HepG2 (cell line): ENCODE measurements around the gene RPTOR. TPM values are rescaled to one million over a fixed set of nuclear protein-coding genes. Genes with fewer than 3 reads are reported as not detected.
A peak's percentile ranks its signal among the peaks of the same experiment; 100 is the strongest.

ENCODE experiments used
- ARID3A ChIP-seq: IDR thresholded peaks from 2 replicates; pipeline ENCODE4 v1.6.1; 2012; ENCODE audit warnings: low read depth, low read length, improper control_type of control experiment
- ETS1 ChIP-seq: sonication (generic); formaldehyde crosslinking; IDR thresholded peaks from 2 replicates; pipeline ENCODE4 v1.4.0; 2020; ENCODE audit warnings: missing genetic modification reagents
- ETV5 ChIP-seq: IDR thresholded peaks from 2 replicates; pipeline ENCODE4 v1.6.1; 2018; ENCODE audit warnings: missing biosample characterization, missing genetic modification reagents, inconsistent platforms, borderline replicate concordance
- GABPB1 ChIP-seq: IDR thresholded peaks from 2 replicates; pipeline ENCODE4 v1.6.1; 2016; ENCODE audit warnings: mild to moderate bottlenecking, missing genetic modification reagents, moderate library complexity, missing compliant biosample characterization
- HHEX ChIP-seq: IDR thresholded peaks from 2 replicates; pipeline ENCODE4 v1.6.1; 2016; ENCODE audit warnings: control low read depth
- KDM4B ChIP-seq: sonication (generic); formaldehyde crosslinking; IDR thresholded peaks from 2 replicates; pipeline ENCODE4 v1.4.0; 2020; ENCODE audit warnings: missing genetic modification reagents
- MATR3 ChIP-seq: sonication (generic); formaldehyde crosslinking; IDR thresholded peaks from 2 replicates; pipeline ENCODE4 v1.4.0; 2020; ENCODE audit warnings: missing genetic modification reagents
- RFXANK ChIP-seq: IDR thresholded peaks from 2 replicates; pipeline ENCODE4 v1.6.1; 2016
- TCF12 ChIP-seq, 2 experiments: fragments of 450-650 bp in 1 of 2; sonication (generic) in 1 of 2; formaldehyde crosslinking in 1 of 2; IDR thresholded peaks; 2 replicates each; pipeline versions ENCODE4 v1.6.1 to v1.8.0; 2017 to 2022; ENCODE audit warnings: antibody characterized with exemption in 1 of 2, mild to moderate bottlenecking in 1 of 2, missing genetic modification reagents in 1 of 2, moderate library complexity in 1 of 2
- TEF ChIP-seq: sonication (generic); formaldehyde crosslinking; IDR thresholded peaks from 2 replicates; pipeline ENCODE4 v1.5.0; 2020; ENCODE audit warnings: missing genetic modification reagents
- TOE1 ChIP-seq: sonication (generic); formaldehyde crosslinking; IDR thresholded peaks from 2 replicates; pipeline ENCODE4 v1.4.0; 2020; ENCODE audit warnings: mild to moderate bottlenecking, missing genetic modification reagents
- TRAFD1 ChIP-seq: sonication (generic); formaldehyde crosslinking; IDR thresholded peaks from 2 replicates; pipeline ENCODE4 v1.5.1; 2020; ENCODE audit warnings: missing genetic modification reagents, mild to moderate bottlenecking, borderline replicate concordance
- ZFX ChIP-seq: sonication (generic); formaldehyde crosslinking; IDR thresholded peaks from 2 replicates; pipeline ENCODE4 v1.4.0; 2020; ENCODE audit warnings: mild to moderate bottlenecking, low read depth, missing genetic modification reagents, moderate library complexity
- ZMYM4 ChIP-seq: sonication (generic); formaldehyde crosslinking; IDR thresholded peaks from 2 replicates; pipeline ENCODE4 v1.8.1; 2023; ENCODE audit warnings: mild to moderate bottlenecking, missing genetic modification reagents
- ZNF12 ChIP-seq: sonication (generic); formaldehyde crosslinking; IDR thresholded peaks from 2 replicates; pipeline ENCODE4 v1.5.0; 2020; ENCODE audit warnings: missing genetic modification reagents
- ZNF414 ChIP-seq: sonication (generic); formaldehyde crosslinking; IDR thresholded peaks from 2 replicates; pipeline ENCODE4 v1.5.0; 2020; ENCODE audit warnings: missing genetic modification reagents
- ZNF564 ChIP-seq: sonication (generic); formaldehyde crosslinking; IDR thresholded peaks from 2 replicates; pipeline ENCODE4 v1.8.1; 2023; ENCODE audit warnings: mild to moderate bottlenecking, missing genetic modification reagents
- ZNF687 ChIP-seq: sonication (generic); formaldehyde crosslinking; IDR thresholded peaks from 2 replicates; pipeline ENCODE4 v1.5.1; 2020; ENCODE audit warnings: mild to moderate bottlenecking, missing genetic modification reagents, moderate library complexity
- ZNF747 ChIP-seq: sonication (generic); formaldehyde crosslinking; IDR thresholded peaks from 2 replicates; pipeline ENCODE4 v1.8.1; 2023; ENCODE audit warnings: missing genetic modification reagents, mild to moderate bottlenecking, borderline replicate concordance
- polyA plus RNA-seq, 8 experiments: library from polyadenylated mRNA; depleted of rRNA in 3 of 8; stranded (reverse) in 7 of 8; unstranded in 1 of 8; fragments of >200 nt; fragmentation: Illumina TruSeq in 4 of 8; extraction: Trizol in 4 of 8; gene quantifications; 2 replicates each; pipeline versions ENCODE4 v1.2.1 to v1.2.3, GENCODE V29; 2011 to 2016; ENCODE audit warnings: low read depth in 4 of 8, missing spikeins in 1 of 8, mixed read lengths in 1 of 8; ENCODE audit not compliant: insufficient read depth in 1 of 8
- total RNA-seq, 5 experiments: library from RNA; depleted of rRNA; stranded (reverse); fragments of >200 nt; fragmentation: Illumina TruSeq; extraction: Trizol; gene quantifications; 2 replicates each; pipeline ENCODE4 v1.2.3, GENCODE V29; 2016; ENCODE audit warnings: low read depth in 1 of 5

RPTOR gene
- total and polyA plus RNA-seq, 2 of the 13 experiments (the other 11 are each of a cell fraction or from before 2014, with no cell fraction given) = 6.6 to 25.3 TPM

- TF ChIP-seq ARID3A (no peak; the same call in none of the 2 replicates), GABPB1 (CRISPR knock-in tag) (no peak), ZNF747 (no peak), HHEX (CRISPR knock-in tag) (peak; percentile 65; the same call in 1 of the 2 replicates), RFXANK (no peak), TOE1 (no peak), MATR3 (CRISPR knock-in tag) (no peak), TRAFD1 (CRISPR knock-in tag) (no peak), TEF (CRISPR knock-in tag) (0 out of 2 replicates have a peak, but pooled peaks have one; percentile 39), ZNF414 (CRISPR knock-in tag) (no peak), ZNF12 (CRISPR knock-in tag) (no peak; the same call in 1 of the 2 replicates), ZNF564 (CRISPR knock-in tag) (no peak), ETS1 (CRISPR knock-in tag) (no peak), KDM4B (CRISPR knock-in tag) (no peak), ZMYM4 (CRISPR knock-in tag) (no peak), TCF12 (IDR thresholded peaks at IDR 0.05) (no peak), TCF12 (CRISPR knock-in tag; IDR thresholded peaks at IDR 0.05) (no peak), ETV5 (CRISPR knock-in tag) (peak; percentile 13; the same call in 1 of the 2 replicates), ZNF687 (CRISPR knock-in tag) (no peak), ZFX (no peak)
Measured at GRCh38 chr17:80667462-80668277, 123.0 kb downstream of the RPTOR start (continued).
